Measurements from ENCODE around the gene CDK14.

Gene CDK14

DNA sequence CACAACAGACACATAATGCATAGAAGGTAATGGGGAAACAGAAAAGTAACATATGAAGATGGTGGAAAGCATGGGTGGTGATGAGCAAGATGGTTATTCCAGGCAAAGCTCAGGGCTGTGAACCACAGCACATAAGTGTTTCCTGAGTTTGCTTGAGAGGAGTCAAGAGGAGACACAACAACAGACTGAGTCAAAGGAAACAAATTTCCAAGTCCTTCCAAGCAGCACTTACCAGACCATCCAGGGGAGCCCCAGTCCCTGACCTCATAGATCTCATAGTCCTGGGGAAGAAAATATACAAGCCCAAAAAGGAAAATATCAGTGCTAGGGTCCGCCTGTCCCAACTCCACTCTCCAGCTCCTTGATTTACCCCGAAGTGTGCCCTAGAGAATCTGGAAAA lies 451.5 kb downstream of the CDK14 start:
- Histone ChIP-seq H3K27me3 (ENCODE audit: insufficient read depth, low read length, poor library complexity) (no peaks in the 10 kb centered on the region), H3K36me3 (ENCODE audit: insufficient read depth, low read length) (no peaks in the 10 kb centered on the region), H3K4me3 (ENCODE audit: low read depth in 1 of 2, low read length in 2 of 2) (no peak overlapping the region), H3K27ac (ENCODE audit: low read length) (no peak overlapping the region), H2AFZ (ENCODE audit: low read depth, low read length) (no peak overlapping the region), H3K4me2 (ENCODE audit: insufficient read depth, low read length) (no peak overlapping the region), H3K9me3 (ENCODE audit: insufficient read depth, low read length, severe bottlenecking) (no peaks in the 10 kb centered on the region), H4K20me1 (ENCODE audit: insufficient read depth, low read length) (no peaks in the 10 kb centered on the region), H3K4me1 (ENCODE audit: insufficient read depth, low read length) (no peaks in the 10 kb centered on the region), H3K9ac (ENCODE audit: low read depth, low read length) (no peak overlapping the region), H3K79me2 (ENCODE audit: insufficient read depth, low read length) (no peaks in the 10 kb centered on the region)
- no peak for ATAC-seq (ENCODE audit: insufficient read depth, low read depth)
- no peak for DNase-seq
- TF ChIP-seq, protein P1, sequence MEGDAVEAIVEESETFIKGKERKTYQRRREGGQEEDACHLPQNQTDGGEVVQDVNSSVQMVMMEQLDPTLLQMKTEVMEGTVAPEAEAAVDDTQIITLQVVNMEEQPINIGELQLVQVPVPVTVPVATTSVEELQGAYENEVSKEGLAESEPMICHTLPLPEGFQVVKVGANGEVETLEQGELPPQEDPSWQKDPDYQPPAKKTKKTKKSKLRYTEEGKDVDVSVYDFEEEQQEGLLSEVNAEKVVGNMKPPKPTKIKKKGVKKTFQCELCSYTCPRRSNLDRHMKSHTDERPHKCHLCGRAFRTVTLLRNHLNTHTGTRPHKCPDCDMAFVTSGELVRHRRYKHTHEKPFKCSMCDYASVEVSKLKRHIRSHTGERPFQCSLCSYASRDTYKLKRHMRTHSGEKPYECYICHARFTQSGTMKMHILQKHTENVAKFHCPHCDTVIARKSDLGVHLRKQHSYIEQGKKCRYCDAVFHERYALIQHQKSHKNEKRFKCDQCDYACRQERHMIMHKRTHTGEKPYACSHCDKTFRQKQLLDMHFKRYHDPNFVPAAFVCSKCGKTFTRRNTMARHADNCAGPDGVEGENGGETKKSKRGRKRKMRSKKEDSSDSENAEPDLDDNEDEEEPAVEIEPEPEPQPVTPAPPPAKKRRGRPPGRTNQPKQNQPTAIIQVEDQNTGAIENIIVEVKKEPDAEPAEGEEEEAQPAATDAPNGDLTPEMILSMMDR (IDR thresholded peaks at IDR 0.05; ENCODE audit: borderline replicate concordance, extremely low read depth, low read length, poor library complexity, severe bottlenecking) = no peak
- TF ChIP-seq EZH2 (IDR thresholded peaks at IDR 0.05; ENCODE audit: borderline replicate concordance, low read depth, low read length, severe bottlenecking) = no peak

DNA sequence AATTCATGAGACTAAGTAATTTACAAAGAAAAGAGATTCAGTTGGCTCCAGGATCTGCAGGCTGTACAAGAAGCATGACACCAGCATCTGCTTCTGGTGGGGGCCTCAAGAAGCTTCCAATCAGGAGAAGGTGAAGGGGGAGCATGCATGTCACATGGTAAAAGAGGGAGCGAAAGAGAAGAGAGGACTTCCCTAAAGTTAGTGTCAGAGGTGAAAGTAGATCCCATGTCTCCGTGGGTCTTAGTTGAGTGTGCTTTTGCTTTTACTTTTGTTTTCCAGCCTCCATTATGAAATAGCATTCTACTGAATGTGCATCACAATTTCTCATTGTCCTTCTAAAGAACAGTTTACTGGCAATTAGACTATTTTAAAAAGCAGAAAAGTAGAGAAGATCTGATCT lies 454.6 kb downstream of the CDK14 start:
- H3K79me2 ChIP-seq (ENCODE audit: insufficient read depth, low read length) = no peaks in the 10 kb centered on the region
- H4K20me1 ChIP-seq (ENCODE audit: insufficient read depth, low read length) = no peaks in the 10 kb centered on the region
- no peaks in the 10 kb centered on the region for H3K27me3 ChIP-seq (ENCODE audit: insufficient read depth, low read length, poor library complexity)
- no peak overlapping the region for H3K9ac ChIP-seq (ENCODE audit: low read depth, low read length)
- ATAC-seq (ENCODE audit: insufficient read depth, low read depth) = peak; percentile 44; the same call in 2 of the 3 replicates
- TF ChIP-seq, protein P1 (IDR thresholded peaks at IDR 0.05; ENCODE audit: borderline replicate concordance, extremely low read depth, low read length, poor library complexity, severe bottlenecking) = no peak
- TF ChIP-seq EZH2 (IDR thresholded peaks at IDR 0.05; ENCODE audit: borderline replicate concordance, low read depth, low read length, severe bottlenecking) = no peak
- no peaks in the 10 kb centered on the region for H3K36me3 ChIP-seq (ENCODE audit: insufficient read depth, low read length)
- no peak overlapping the region for H3K4me3 ChIP-seq (ENCODE audit: low read depth in 1 of 2, low read length in 2 of 2)
- no peak overlapping the region for H3K27ac ChIP-seq (ENCODE audit: low read length)
- no peaks in the 10 kb centered on the region for H3K9me3 ChIP-seq (ENCODE audit: insufficient read depth, low read length, severe bottlenecking)
- H3K4me1 ChIP-seq (ENCODE audit: insufficient read depth, low read length) = no peaks in the 10 kb centered on the region
- H3K4me2 ChIP-seq (ENCODE audit: insufficient read depth, low read length) = no peak overlapping the region
- no peak for DNase-seq
- no peak overlapping the region for H2AFZ ChIP-seq (ENCODE audit: low read depth, low read length)

DNA sequence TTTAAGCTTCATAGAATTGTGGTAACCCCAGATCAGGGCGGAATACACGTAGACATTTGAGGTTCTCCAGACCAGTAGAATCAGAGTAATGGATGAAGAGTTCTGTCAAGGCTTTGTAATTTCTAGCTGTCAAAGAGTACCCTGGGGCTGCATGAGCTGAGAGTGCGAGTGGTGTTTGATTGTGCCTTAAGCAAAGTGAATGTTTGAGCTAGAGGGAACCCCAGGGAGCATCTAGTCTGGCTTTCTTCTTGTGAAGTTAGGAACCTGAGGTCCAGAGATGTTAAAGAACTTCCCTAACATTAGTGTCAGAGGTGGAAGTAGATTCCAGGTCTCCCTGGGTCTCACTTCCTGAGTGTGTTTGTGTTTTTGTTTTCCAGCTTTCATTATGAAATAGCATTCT lies 455.8 kb downstream of the CDK14 start:
- Histone ChIP-seq H3K27ac (ENCODE audit: low read length) (no peak overlapping the region), H4K20me1 (ENCODE audit: insufficient read depth, low read length) (no peaks in the 10 kb centered on the region), H3K9ac (ENCODE audit: low read depth, low read length) (no peak overlapping the region), H3K4me1 (ENCODE audit: insufficient read depth, low read length) (no peaks in the 10 kb centered on the region), H3K79me2 (ENCODE audit: insufficient read depth, low read length) (no peaks in the 10 kb centered on the region), H2AFZ (ENCODE audit: low read depth, low read length) (no peak overlapping the region), H3K36me3 (ENCODE audit: insufficient read depth, low read length) (no peaks in the 10 kb centered on the region), H3K4me3 (ENCODE audit: low read depth in 1 of 2, low read length in 2 of 2) (no peak overlapping the region), H3K27me3 (ENCODE audit: insufficient read depth, low read length, poor library complexity) (no peaks in the 10 kb centered on the region), H3K9me3 (ENCODE audit: insufficient read depth, low read length, severe bottlenecking) (no peaks in the 10 kb centered on the region), H3K4me2 (ENCODE audit: insufficient read depth, low read length) (no peak overlapping the region)
- TF ChIP-seq, protein P1 (IDR thresholded peaks at IDR 0.05; ENCODE audit: borderline replicate concordance, extremely low read depth, low read length, poor library complexity, severe bottlenecking) = no peak
- no peak for TF ChIP-seq EZH2 (IDR thresholded peaks at IDR 0.05; ENCODE audit: borderline replicate concordance, low read depth, low read length, severe bottlenecking)
- ATAC-seq (ENCODE audit: insufficient read depth, low read depth) (no peak), DNase-seq (no peak)

DNA sequence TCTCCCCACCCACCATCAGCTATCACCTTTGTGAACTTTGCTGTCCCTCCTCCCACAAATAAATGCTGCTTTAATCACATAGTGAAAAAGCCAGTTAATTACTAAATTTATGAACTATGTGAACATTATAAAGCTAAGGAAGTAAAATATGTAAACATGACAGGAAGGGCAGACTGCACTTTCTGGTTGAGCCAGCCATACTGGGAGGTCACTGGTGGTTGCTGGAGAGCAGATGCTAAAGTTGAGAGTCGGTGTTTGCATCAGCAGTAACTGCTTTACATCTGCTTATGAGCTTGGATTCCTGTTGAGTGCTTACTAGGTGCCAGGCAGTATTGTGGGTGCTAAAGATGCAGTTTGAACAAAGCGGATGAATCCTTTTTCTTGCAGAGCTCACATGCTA lies 458.3 kb downstream of the CDK14 start:
- Histone ChIP-seq H3K4me2 (ENCODE audit: insufficient read depth, low read length) (no peak overlapping the region), H2AFZ (ENCODE audit: low read depth, low read length) (no peak overlapping the region), H3K4me3 (ENCODE audit: low read depth in 1 of 2, low read length in 2 of 2) (no peak overlapping the region), H3K4me1 (ENCODE audit: insufficient read depth, low read length) (no peaks in the 10 kb centered on the region), H3K27me3 (ENCODE audit: insufficient read depth, low read length, poor library complexity) (no peaks in the 10 kb centered on the region), H3K27ac (ENCODE audit: low read length) (no peak overlapping the region), H3K9me3 (ENCODE audit: insufficient read depth, low read length, severe bottlenecking) (no peaks in the 10 kb centered on the region), H3K9ac (ENCODE audit: low read depth, low read length) (no peak overlapping the region), H3K79me2 (ENCODE audit: insufficient read depth, low read length) (no peaks in the 10 kb centered on the region), H3K36me3 (ENCODE audit: insufficient read depth, low read length) (no peaks in the 10 kb centered on the region), H4K20me1 (ENCODE audit: insufficient read depth, low read length) (no peaks in the 10 kb centered on the region)
- DNase-seq (no peak), ATAC-seq (ENCODE audit: insufficient read depth, low read depth) (no peak)
- no peak for TF ChIP-seq EZH2 (IDR thresholded peaks at IDR 0.05; ENCODE audit: borderline replicate concordance, low read depth, low read length, severe bottlenecking)
- TF ChIP-seq, protein P1 (IDR thresholded peaks at IDR 0.05; ENCODE audit: borderline replicate concordance, extremely low read depth, low read length, poor library complexity, severe bottlenecking) = no peak

All from DND-41 (cell line).